HUES6 (cell line): ENCODE data around the gene NPM3.

Experiments used
- H3K27ac ChIP-seq: 2 replicates; pipeline ENCODE4 v1.7.0; 2013; ENCODE audit warnings: low read depth, mild to moderate bottlenecking, low read length, inconsistent platforms
- H3K27me3 ChIP-seq: 2 replicates; pipeline ENCODE4 v1.6.1; 2013; ENCODE audit warnings: low read length; ENCODE audit not compliant: control insufficient read depth, insufficient read depth
- H3K36me3 ChIP-seq: 2 replicates; pipeline ENCODE4 v1.6.1; 2013; ENCODE audit warnings: low read length; ENCODE audit not compliant: control insufficient read depth, insufficient read depth
- H3K4me1 ChIP-seq: 2 replicates; pipeline ENCODE4 v1.6.1; 2013; ENCODE audit warnings: low read length; ENCODE audit not compliant: control insufficient read depth, insufficient read depth
- H3K4me3 ChIP-seq: 2 replicates; pipeline ENCODE4 v1.5.1; 2013; ENCODE audit warnings: low read depth, low read length
- H3K9ac ChIP-seq: one replicate; pipeline ENCODE4 v1.6.1; 2013; ENCODE audit warnings: mild to moderate bottlenecking, low read length
- H3K9me3 ChIP-seq: 2 replicates; pipeline ENCODE4 v1.6.1; 2013; ENCODE audit warnings: low read depth, low read length; ENCODE audit not compliant: control insufficient read depth, insufficient read depth

NPM3 gene

GRCh38 chr10:101766306-101766705 is 16.9 kb downstream of the NPM3 start:
- no peak overlapping the region for H3K27ac ChIP-seq
- H3K27me3 ChIP-seq = peaks cover 16% of the 10 kb centered on the region
- no peaks in the 10 kb centered on the region for H3K9me3 ChIP-seq
- peaks cover 25% of the 10 kb centered on the region for H3K4me1 ChIP-seq
- no peak overlapping the region for H3K4me3 ChIP-seq
- peaks cover 13% of the 10 kb centered on the region; the same call in 1 of the 2 replicates for H3K36me3 ChIP-seq
- no peak overlapping the region for H3K9ac ChIP-seq

- H3K27ac ChIP-seq = no peak overlapping the region
These were observed 20.0 kb downstream of the NPM3 start for GRCh38 chr10:101763141-101763846.

GRCh38 chr10:101762736-101763135 is 20.5 kb downstream of the NPM3 start:
- Histone ChIP-seq H3K4me1 (peaks cover 17% of the 10 kb centered on the region), H3K27ac (no peak overlapping the region), H3K36me3 (no peaks in the 10 kb centered on the region), H3K4me3 (no peak overlapping the region), H3K9me3 (no peaks in the 10 kb centered on the region), H3K9ac (no peak overlapping the region), H3K27me3 (peaks cover 22% of the 10 kb centered on the region)

More at GRCh38 chr10:101763141-101763846, 20.0 kb downstream of the NPM3 start:
- Histone ChIP-seq H3K9ac (no peak overlapping the region), H3K27me3 (peaks cover 22% of the 10 kb centered on the region), H3K4me1 (peaks cover 21% of the 10 kb centered on the region), H3K4me3 (no peak overlapping the region), H3K9me3 (no peaks in the 10 kb centered on the region), H3K36me3 (no peaks in the 10 kb centered on the region)

- no peak overlapping the region for H3K9ac ChIP-seq
- no peaks in the 10 kb centered on the region for H3K36me3 ChIP-seq
- H3K4me1 ChIP-seq = peaks cover 10% of the 10 kb centered on the region
- H3K27me3 ChIP-seq = peaks cover 22% of the 10 kb centered on the region
- no peak overlapping the region for H3K4me3 ChIP-seq
- no peaks in the 10 kb centered on the region for H3K9me3 ChIP-seq
- no peak overlapping the region for H3K27ac ChIP-seq
These were observed 22.0 kb downstream of the NPM3 start for GRCh38 chr10:101761226-101761625.

GRCh38 chr10:101760510-101760909 is 22.7 kb downstream of the NPM3 start:
- H3K4me3 ChIP-seq = no peak overlapping the region
- peaks cover 20% of the 10 kb centered on the region for H3K27me3 ChIP-seq
- H3K36me3 ChIP-seq = no peaks in the 10 kb centered on the region
- no peak overlapping the region for H3K27ac ChIP-seq
- no peaks in the 10 kb centered on the region for H3K9me3 ChIP-seq
- peaks cover 10% of the 10 kb centered on the region for H3K4me1 ChIP-seq
- no peak overlapping the region for H3K9ac ChIP-seq

- no peak overlapping the region for H3K9ac ChIP-seq
- no peaks in the 10 kb centered on the region for H3K36me3 ChIP-seq
- peaks cover 10% of the 10 kb centered on the region for H3K4me1 ChIP-seq
- peaks cover 11% of the 10 kb centered on the region; the same call in 1 of the 2 replicates for H3K27me3 ChIP-seq
- H3K4me3 ChIP-seq = no peak overlapping the region
- no peaks in the 10 kb centered on the region for H3K9me3 ChIP-seq
- no peak overlapping the region for H3K27ac ChIP-seq
These were observed 23.7 kb downstream of the NPM3 start for GRCh38 chr10:101759309-101760247.

GRCh38 chr10:101758858-101759257 is 24.4 kb downstream of the NPM3 start:
- Histone ChIP-seq H3K9me3 (no peaks in the 10 kb centered on the region), H3K4me1 (peaks cover 10% of the 10 kb centered on the region), H3K9ac (no peak overlapping the region), H3K36me3 (no peaks in the 10 kb centered on the region), H3K27ac (no peak overlapping the region), H3K4me3 (no peak overlapping the region), H3K27me3 (peaks cover 11% of the 10 kb centered on the region; the same call in 1 of the 2 replicates)

GRCh38 chr10:101752241-101752640 is 31.0 kb downstream of the NPM3 start:
- H3K36me3 ChIP-seq = no peaks in the 10 kb centered on the region
- H3K9ac ChIP-seq = no peak overlapping the region
- no peaks in the 10 kb centered on the region for H3K9me3 ChIP-seq
- no peaks in the 10 kb centered on the region for H3K27me3 ChIP-seq
- H3K4me1 ChIP-seq = peaks cover 20% of the 10 kb centered on the region
- H3K27ac ChIP-seq = no peak overlapping the region
- H3K4me3 ChIP-seq = no peak overlapping the region

- Histone ChIP-seq H3K27me3 (no peaks in the 10 kb centered on the region), H3K9me3 (no peaks in the 10 kb centered on the region), H3K27ac (no peak overlapping the region; the same call in 1 of the 2 replicates), H3K4me3 (no peak overlapping the region), H3K36me3 (no peaks in the 10 kb centered on the region), H3K9ac (peak overlapping the region; percentile 22), H3K4me1 (peaks cover 20% of the 10 kb centered on the region)
These were observed 33.9 kb downstream of the NPM3 start for GRCh38 chr10:101749047-101750016.

GRCh38 chr10:101748496-101748895 is 34.8 kb downstream of the NPM3 start:
- H3K36me3 ChIP-seq = no peaks in the 10 kb centered on the region
- no peak overlapping the region for H3K27ac ChIP-seq
- no peak overlapping the region for H3K4me3 ChIP-seq
- H3K27me3 ChIP-seq = no peaks in the 10 kb centered on the region
- H3K9me3 ChIP-seq = no peaks in the 10 kb centered on the region
- peaks cover 20% of the 10 kb centered on the region for H3K4me1 ChIP-seq
- H3K9ac ChIP-seq = peak overlapping the region; percentile 8
